Breast epithelium (tissue), 4 donors: ENCODE measurements around the gene POLR2H. TPM values are rescaled to one million over a fixed set of nuclear protein-coding genes. Genes with fewer than 3 reads are reported as not detected.

Experiments
- DNase-seq, 2 donors: peaks; one replicate each; pipeline ENCODE4 v3.0.0-alpha.2; 2019; ENCODE audit warnings: low spot score in 2 of 2
- H3K27ac ChIP-seq, 2 donors: fragments of 200-600 bp; sonication (generic) in 1 of 2; one replicate each; pipeline ENCODE4 v1.5.1; 2016 to 2019; ENCODE audit warnings: mild to moderate bottlenecking in 1 of 2
- H3K27me3 ChIP-seq, 2 donors: fragments of 200-600 bp; sonication (generic) in 1 of 2; one replicate each; pipeline versions ENCODE4 v1.5.1 to v1.6.0; 2017 to 2019; ENCODE audit warnings: control low read depth in 1 of 2, mild to moderate bottlenecking in 1 of 2
- H3K36me3 ChIP-seq: fragments of 200-600 bp; one replicate; pipeline ENCODE4 v1.5.1; 2019
- H3K4me1 ChIP-seq, 2 donors: fragments of 200-600 bp; sonication (generic); one replicate each; pipeline ENCODE4 v1.5.1; 2016 to 2019; ENCODE audit warnings: control low read depth in 1 of 2
- H3K4me3 ChIP-seq, 3 donors: fragments of 200-600 bp; sonication (generic); 1 replicate in 2 of 3; 2 replicates in 1 of 3; pipeline ENCODE4 v1.5.1; 2016 to 2019; ENCODE audit warnings: mild to moderate bottlenecking in 3 of 3, moderate library complexity in 2 of 3
- H3K9me3 ChIP-seq, 2 donors: fragments of 200-600 bp; sonication (generic) in 1 of 2; one replicate each; pipeline ENCODE4 v1.5.1; 2016 to 2019; ENCODE audit warnings: control low read depth in 1 of 2
- CTCF ChIP-seq, 3 donors: fragments of 450-650 bp; IDR thresholded peaks; one replicate each; pipeline ENCODE4 v1.5.1; 2016 to 2017; ENCODE audit warnings: antibody characterized with exemption in 3 of 3, mild to moderate bottlenecking in 3 of 3, moderate library complexity in 3 of 3
- POLR2A ChIP-seq: fragments of 450-650 bp; IDR thresholded peaks from one replicate; pipeline ENCODE4 v1.6.1; 2016; ENCODE audit warnings: antibody characterized with exemption, mild to moderate bottlenecking, moderate library complexity
- POLR2AphosphoS5 ChIP-seq, 3 donors: sonication (generic); formaldehyde crosslinking; IDR thresholded peaks; one replicate each; pipeline ENCODE4 v1.6.1; 2017; ENCODE audit warnings: antibody characterized with exemption in 3 of 3
- intact Hi-C: fragments of 100-400 bp; cut with DNase I; formaldehyde crosslinking; loops from one replicate; pipeline ENCODE4 v1.15.1; 2023; ENCODE audit warnings: low total_unique reads
- total RNA-seq, 3 donors: library from RNA; depleted of rRNA; stranded (reverse); fragments of >200 nt; gene quantifications; one replicate each; pipeline ENCODE4 v1.1.0, GENCODE V29; 2016

POLR2H gene
- total RNA-seq, result 100 to 1,000 TPM in 1 of 3 donors, 10 to 100 TPM in 2; 63.7 to 101 (median 99.5) TPM

GRCh38 chr3:184361532-184361931, at the start of gene POLR2H, which contains the start of gene CLCN2:
TSS of gene POLR2H (plus strand) at chr3:184361710. CDS start at chr3:184363493, 1,783 bp downstream.
TSS of gene CLCN2 (minus strand) at chr3:184361605. CDS start at chr3:184361479, 126 bp downstream.
- no peaks in the 10 kb centered on the region for H3K36me3 ChIP-seq
- peak in 2 of 3 donors; percentile 29 to 31 for TF ChIP-seq POLR2AphosphoS5 (IDR thresholded peaks at IDR 0.05)
- TF ChIP-seq POLR2A, result peak; percentile 5
- TF ChIP-seq CTCF (IDR thresholded peaks at IDR 0.05), result no peak
- H3K4me3 ChIP-seq, result peak within 1 kb of the TSS; percentile 70 to 98 (median 88)
- H3K4me1 ChIP-seq, result peaks cover 0 to 10% of the 10 kb centered on the region in 2 donors
- intact Hi-C loops, result loop anchor here (1.0 kb wide), 1 partner anchor 23 kb away; no protein-coding TSS in a partner anchor
- no peaks in the 10 kb centered on the region for H3K9me3 ChIP-seq
- H3K27me3 ChIP-seq, result no peaks in the 10 kb centered on the region
- no peak for DNase-seq
- H3K27ac ChIP-seq, result peak within 1 kb of the TSS; percentile 99 to 100

GRCh38 chr3:184314363-184314699, 47.2 kb upstream of the POLR2H start, which contains the start of gene EIF4G1:
TSS of gene EIF4G1 (plus strand) at chr3:184314606. CDS start at chr3:184315797, 1,191 bp downstream.
- intact Hi-C loops, result loop anchor here (10.0 kb wide), 1 partner anchor 1520 kb away; the partner anchor contains the start of gene ATP11B
- H3K36me3 ChIP-seq, result no peaks in the 10 kb centered on the region
- H3K9me3 ChIP-seq, result no peaks in the 10 kb centered on the region
- H3K4me1 ChIP-seq, result peaks cover 5 to 31% of the 10 kb centered on the region in 2 donors
- peak within 1 kb of the TSS; percentile 95 to 99 for H3K27ac ChIP-seq
- peak within 1 kb of the TSS; percentile 63 to 86 (median 64) for H3K4me3 ChIP-seq
- TF ChIP-seq POLR2AphosphoS5 (IDR thresholded peaks at IDR 0.05) (peak in 2 of 3 donors; percentile 55 to 88), POLR2A (peak; percentile 52), CTCF (IDR thresholded peaks at IDR 0.05) (no peak)
- no peaks in the 10 kb centered on the region for H3K27me3 ChIP-seq
- DNase-seq, result peak; percentile 93 to 94

GRCh38 chr3:184314700-184315542, 46.6 kb upstream of the POLR2H start:
- H3K27ac ChIP-seq, result peak overlapping the region; percentile 95 to 99
- no peaks in the 10 kb centered on the region for H3K9me3 ChIP-seq
- TF ChIP-seq POLR2AphosphoS5 (IDR thresholded peaks at IDR 0.05), result peak; percentile 7 to 85 (median 60)
- no peak for TF ChIP-seq CTCF (IDR thresholded peaks at IDR 0.05)
- no peak for TF ChIP-seq POLR2A
- peaks cover 6 to 31% of the 10 kb centered on the region in 2 donors for H3K4me1 ChIP-seq
- peak; percentile 76 to 84 for DNase-seq
- intact Hi-C loops, result loop anchor here (10.0 kb wide), 1 partner anchor 1520 kb away; the partner anchor contains the start of gene ATP11B
- H3K27me3 ChIP-seq, result no peaks in the 10 kb centered on the region
- no peaks in the 10 kb centered on the region for H3K36me3 ChIP-seq
- H3K4me3 ChIP-seq, result peak overlapping the region; percentile 63 to 86 (median 64)

GRCh38 chr3:184315543-184315867, 46.0 kb upstream of the POLR2H start:
- no peaks in the 10 kb centered on the region for H3K27me3 ChIP-seq
- TF ChIP-seq POLR2A (no peak), CTCF (IDR thresholded peaks at IDR 0.05) (no peak), POLR2AphosphoS5 (IDR thresholded peaks at IDR 0.05) (no peak)
- no peak for DNase-seq
- peak overlapping the region; percentile 63 to 86 (median 64) for H3K4me3 ChIP-seq
- peak overlapping the region; percentile 95 to 99 for H3K27ac ChIP-seq
- H3K4me1 ChIP-seq, result peaks cover 11 to 36% of the 10 kb centered on the region in 2 donors
- intact Hi-C loops, result loop anchor here (10.0 kb wide), 1 partner anchor 1521 kb away; the partner anchor contains the start of gene ATP11B
- no peaks in the 10 kb centered on the region for H3K36me3 ChIP-seq
- no peaks in the 10 kb centered on the region for H3K9me3 ChIP-seq
